Measurements from ENCODE around the gene ABCD2. TPM values are rescaled to one million over a fixed set of nuclear protein-coding genes. Genes with fewer than 3 reads are reported as not detected.

ABCD2 gene
- total RNA-seq = 0.12 TPM

DNA sequence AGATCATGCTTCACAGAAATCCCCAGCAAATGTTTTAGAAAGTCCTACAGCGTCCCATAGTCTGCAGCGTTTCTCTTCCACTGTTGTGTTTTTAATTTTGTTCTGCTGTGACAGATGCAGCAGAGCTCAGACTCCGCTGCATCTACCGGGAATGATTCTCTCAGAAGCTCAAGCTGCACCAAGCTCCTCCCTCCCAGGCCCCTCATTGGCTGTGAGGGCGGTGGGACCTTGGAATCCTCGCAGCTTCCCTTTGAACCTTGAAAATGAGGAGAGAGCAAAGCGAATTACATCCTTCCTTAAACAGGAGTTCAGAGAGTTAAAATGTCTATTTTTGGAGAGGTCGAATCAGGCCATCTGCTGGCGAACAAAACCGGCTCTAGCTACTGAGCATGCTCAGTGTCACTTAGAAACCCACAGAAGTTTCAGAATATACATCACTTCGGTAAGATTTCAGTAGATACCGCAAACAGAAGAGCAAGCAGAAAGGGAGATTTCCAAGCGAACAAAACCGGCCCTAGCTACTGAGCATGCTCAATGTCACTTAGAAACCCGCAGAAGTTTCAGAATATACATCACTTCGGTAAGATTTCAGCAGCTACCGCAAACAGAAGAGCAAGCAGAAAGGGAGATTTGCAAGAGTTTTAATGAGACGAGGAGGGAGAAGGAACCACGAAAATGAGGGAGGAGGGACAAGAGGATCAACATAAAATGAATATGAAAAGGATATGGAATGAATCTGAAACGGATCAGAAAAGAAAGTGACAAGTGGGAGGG lies at the start of gene ABCD2:
TSS of gene ABCD2 (minus strand) at position 144 of the 774 bp plus-strand sequence. CDS start 188 bp downstream, outside the sequence.

Small RNA genes within 50 kb of the gene (small RNA-seq; reads per million reads assigned to genes)
- not detected for gene AC121334.2 (ENCODE audit: low replicate concordance)

Other genes starting within 250 kb of the ABCD2 start
- gene KIF21A, start 176.7 kb downstream of the ABCD2 start, total RNA-seq = 27.0 TPM

Data from metanephros (tissue), 2 donors.